ENCODE data around the gene INSC.
"Not testable (repeated sequence)": the region's sequence is repeated elsewhere in the genome, so short reads cannot be mapped to it uniquely, and the experiment has no call there.

The INSC gene

GRCh38 chr11:15114501-15115475 lies at the start of gene INSC:
Gene INSC, plus strand, starts transcription at chr11:15114923. Its CDS starts 34,252 bp downstream, at chr11:15149175.
- peak in 2 of 3 experiments; percentile 40 to 53 for DNase-seq

- not testable (repeated sequence) for DNase-seq
These were observed 45.0 kb upstream of the INSC start for GRCh38 chr11:15069751-15070150.

- DNase-seq = no peak
These were observed 43.0 kb upstream of the INSC start for GRCh38 chr11:15071556-15072255.

- DNase-seq = peak in 2 of 3 experiments; percentile 8 to 11
These were observed 42.1 kb upstream of the INSC start for GRCh38 chr11:15072551-15073143.

GRCh38 chr11:15073361-15074205 lies 41.1 kb upstream of the INSC start, which contains the start of gene CALCB:
Gene CALCB, plus strand, starts transcription at chr11:15073593. Its CDS starts 1,126 bp downstream, at chr11:15074719.
- peak; percentile 61 to 78 (median 78) for DNase-seq

- DNase-seq = peak; percentile 89 to 94 (median 92)
These were observed 40.2 kb upstream of the INSC start for GRCh38 chr11:15074206-15075161.

GRCh38 chr11:15075162-15075526 lies 39.6 kb upstream of the INSC start:
- no peak for DNase-seq

GRCh38 chr11:15091175-15091574 lies 23.5 kb upstream of the INSC start:
- no peak for DNase-seq

GRCh38 chr11:15091625-15092024 lies 23.1 kb upstream of the INSC start:
- peak in 2 of 3 experiments; percentile 23 to 78 for DNase-seq

- DNase-seq = no peak
These were observed 21.3 kb upstream of the INSC start for GRCh38 chr11:15093432-15093831.

- DNase-seq = no peak
These were observed 18.9 kb upstream of the INSC start for GRCh38 chr11:15095736-15096228.

GRCh38 chr11:15097411-15097810 lies 17.3 kb upstream of the INSC start:
- no peak for DNase-seq

- no peak for DNase-seq
These were observed 15.5 kb upstream of the INSC start for GRCh38 chr11:15099267-15099666.

GRCh38 chr11:15101072-15101709 lies 13.5 kb upstream of the INSC start:
- DNase-seq = peak; percentile 61 to 81 (median 70)

- DNase-seq = no peak
These were observed 10.6 kb upstream of the INSC start for GRCh38 chr11:15104166-15104565.

GRCh38 chr11:15106201-15106965 lies 8.3 kb upstream of the INSC start:
- DNase-seq = no peak

GRCh38 chr11:15107730-15108515 lies 6.8 kb upstream of the INSC start:
- DNase-seq = no peak

- DNase-seq = no peak
These were observed 6.1 kb upstream of the INSC start for GRCh38 chr11:15108592-15109130.
